Uterus (tissue), 2 donors: Measurements from ENCODE around the gene OR6K2.

Source experiments
- POLR2A ChIP-seq, 2 donors: fragments of 450-650 bp; IDR thresholded peaks; one replicate each; pipeline ENCODE4 v1.6.1; 2016; ENCODE audit warnings: antibody characterized with exemption in 2 of 2, mild to moderate bottlenecking in 1 of 2, moderate library complexity in 1 of 2
- TF ChIP-seq, protein P1 (sequence below), 4 experiments: fragments of 200-600 bp in 2 of 4; fragments of 450-650 bp in 2 of 4; sonication (generic) in 2 of 4; IDR thresholded peaks; one replicate each; pipeline ENCODE4 v1.5.1; 2016 to 2019; ENCODE audit warnings: antibody characterized with exemption in 4 of 4, mild to moderate bottlenecking in 2 of 4, moderate library complexity in 1 of 4

DNA sequence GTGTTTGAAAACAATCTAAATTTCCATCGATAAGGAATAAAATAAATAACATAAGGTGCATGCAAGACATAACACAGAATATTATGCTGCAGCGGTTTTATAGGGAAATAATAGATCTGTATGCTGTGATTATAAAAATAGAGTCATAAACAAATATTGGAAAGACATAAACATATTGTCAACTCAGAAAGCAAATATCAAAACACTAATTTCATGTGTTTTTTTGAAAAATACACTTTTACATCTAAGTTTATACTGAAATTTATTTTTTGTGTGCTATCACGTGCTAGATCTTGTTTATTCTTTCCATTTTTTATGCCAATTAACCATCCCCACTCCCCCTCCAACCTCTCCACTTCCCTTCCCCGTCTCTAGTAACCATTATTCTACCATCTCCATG is 10.6 kb upstream of the OR6K2 start:
- TF ChIP-seq POLR2A (IDR thresholded peaks at IDR 0.05) = no peak
- TF ChIP-seq, protein P1, sequence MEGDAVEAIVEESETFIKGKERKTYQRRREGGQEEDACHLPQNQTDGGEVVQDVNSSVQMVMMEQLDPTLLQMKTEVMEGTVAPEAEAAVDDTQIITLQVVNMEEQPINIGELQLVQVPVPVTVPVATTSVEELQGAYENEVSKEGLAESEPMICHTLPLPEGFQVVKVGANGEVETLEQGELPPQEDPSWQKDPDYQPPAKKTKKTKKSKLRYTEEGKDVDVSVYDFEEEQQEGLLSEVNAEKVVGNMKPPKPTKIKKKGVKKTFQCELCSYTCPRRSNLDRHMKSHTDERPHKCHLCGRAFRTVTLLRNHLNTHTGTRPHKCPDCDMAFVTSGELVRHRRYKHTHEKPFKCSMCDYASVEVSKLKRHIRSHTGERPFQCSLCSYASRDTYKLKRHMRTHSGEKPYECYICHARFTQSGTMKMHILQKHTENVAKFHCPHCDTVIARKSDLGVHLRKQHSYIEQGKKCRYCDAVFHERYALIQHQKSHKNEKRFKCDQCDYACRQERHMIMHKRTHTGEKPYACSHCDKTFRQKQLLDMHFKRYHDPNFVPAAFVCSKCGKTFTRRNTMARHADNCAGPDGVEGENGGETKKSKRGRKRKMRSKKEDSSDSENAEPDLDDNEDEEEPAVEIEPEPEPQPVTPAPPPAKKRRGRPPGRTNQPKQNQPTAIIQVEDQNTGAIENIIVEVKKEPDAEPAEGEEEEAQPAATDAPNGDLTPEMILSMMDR (IDR thresholded peaks at IDR 0.05) = no peak
